GM12865 (cell line): ENCODE measurements around the gene TECPR2.
"Not testable (repeated sequence)": the region's sequence is repeated elsewhere in the genome, so short reads cannot be mapped to it uniquely, and the experiment has no call there.

ENCODE experiments used
- DNase-seq: peaks from one replicate; pipeline ENCODE4 v3.0.0; 2010; ENCODE audit warnings: low read depth
- H3K4me3 ChIP-seq: 2 replicates; pipeline ENCODE4 v1.5.1; 2011; ENCODE audit warnings: mild to moderate bottlenecking, low read depth, low read length, control low read depth
- TF ChIP-seq, protein P1 (sequence below): IDR thresholded peaks from 2 replicates; pipeline ENCODE4 v1.5.1; 2011; ENCODE audit warnings: low read length, control low read depth, low read depth, inconsistent platforms; ENCODE audit not compliant: insufficient read depth; ENCODE audit errors: missing control alignments

The TECPR2 gene

DNA sequence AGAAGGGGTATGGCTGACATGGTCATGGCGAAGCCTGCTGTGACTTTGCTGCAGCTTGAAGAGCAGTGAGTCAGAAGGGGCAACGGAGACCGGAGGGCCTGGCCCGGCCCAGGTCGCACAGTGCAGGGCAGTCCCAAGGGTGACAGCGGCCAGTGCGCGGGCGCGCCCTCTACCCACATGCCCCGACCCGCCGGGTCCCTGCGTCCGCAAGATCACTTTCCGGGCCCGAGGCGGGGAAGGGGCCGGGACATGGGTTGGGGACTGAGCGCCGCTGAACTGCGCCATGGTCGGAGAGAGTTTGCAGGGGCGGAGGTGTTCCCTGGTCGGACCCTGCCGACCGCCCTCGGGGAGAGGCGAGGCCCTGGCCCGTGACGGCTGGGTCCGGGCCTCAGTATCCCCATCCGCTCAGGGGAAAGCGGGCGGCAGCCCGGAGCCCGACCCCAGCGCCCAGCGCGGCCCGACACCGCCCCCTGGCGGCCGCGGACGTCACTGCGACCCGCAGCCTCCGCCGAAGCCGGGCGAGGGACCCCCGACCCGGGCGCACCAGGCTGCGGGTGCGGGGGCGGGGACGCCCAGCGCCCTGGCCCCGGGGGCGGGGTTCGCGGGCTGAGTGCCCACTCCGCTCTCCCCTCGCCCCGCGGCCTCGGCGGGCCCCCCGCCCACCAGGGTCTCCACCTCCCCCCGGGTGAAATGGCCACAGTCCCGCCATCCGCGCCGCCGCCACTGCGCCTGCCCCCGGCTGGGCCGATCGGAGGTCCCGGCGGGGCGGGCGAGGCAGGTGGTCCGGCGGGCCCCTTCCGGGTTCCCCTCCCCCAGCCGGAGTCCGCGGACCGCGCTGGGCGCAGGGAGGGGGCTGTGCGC, 154.0 kb downstream of the TECPR2 start:
- H3K4me3 ChIP-seq: peak overlapping the region; percentile 58
- peak; percentile 50 for DNase-seq
- TF ChIP-seq, protein P1, sequence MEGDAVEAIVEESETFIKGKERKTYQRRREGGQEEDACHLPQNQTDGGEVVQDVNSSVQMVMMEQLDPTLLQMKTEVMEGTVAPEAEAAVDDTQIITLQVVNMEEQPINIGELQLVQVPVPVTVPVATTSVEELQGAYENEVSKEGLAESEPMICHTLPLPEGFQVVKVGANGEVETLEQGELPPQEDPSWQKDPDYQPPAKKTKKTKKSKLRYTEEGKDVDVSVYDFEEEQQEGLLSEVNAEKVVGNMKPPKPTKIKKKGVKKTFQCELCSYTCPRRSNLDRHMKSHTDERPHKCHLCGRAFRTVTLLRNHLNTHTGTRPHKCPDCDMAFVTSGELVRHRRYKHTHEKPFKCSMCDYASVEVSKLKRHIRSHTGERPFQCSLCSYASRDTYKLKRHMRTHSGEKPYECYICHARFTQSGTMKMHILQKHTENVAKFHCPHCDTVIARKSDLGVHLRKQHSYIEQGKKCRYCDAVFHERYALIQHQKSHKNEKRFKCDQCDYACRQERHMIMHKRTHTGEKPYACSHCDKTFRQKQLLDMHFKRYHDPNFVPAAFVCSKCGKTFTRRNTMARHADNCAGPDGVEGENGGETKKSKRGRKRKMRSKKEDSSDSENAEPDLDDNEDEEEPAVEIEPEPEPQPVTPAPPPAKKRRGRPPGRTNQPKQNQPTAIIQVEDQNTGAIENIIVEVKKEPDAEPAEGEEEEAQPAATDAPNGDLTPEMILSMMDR: peak; percentile 79

DNA sequence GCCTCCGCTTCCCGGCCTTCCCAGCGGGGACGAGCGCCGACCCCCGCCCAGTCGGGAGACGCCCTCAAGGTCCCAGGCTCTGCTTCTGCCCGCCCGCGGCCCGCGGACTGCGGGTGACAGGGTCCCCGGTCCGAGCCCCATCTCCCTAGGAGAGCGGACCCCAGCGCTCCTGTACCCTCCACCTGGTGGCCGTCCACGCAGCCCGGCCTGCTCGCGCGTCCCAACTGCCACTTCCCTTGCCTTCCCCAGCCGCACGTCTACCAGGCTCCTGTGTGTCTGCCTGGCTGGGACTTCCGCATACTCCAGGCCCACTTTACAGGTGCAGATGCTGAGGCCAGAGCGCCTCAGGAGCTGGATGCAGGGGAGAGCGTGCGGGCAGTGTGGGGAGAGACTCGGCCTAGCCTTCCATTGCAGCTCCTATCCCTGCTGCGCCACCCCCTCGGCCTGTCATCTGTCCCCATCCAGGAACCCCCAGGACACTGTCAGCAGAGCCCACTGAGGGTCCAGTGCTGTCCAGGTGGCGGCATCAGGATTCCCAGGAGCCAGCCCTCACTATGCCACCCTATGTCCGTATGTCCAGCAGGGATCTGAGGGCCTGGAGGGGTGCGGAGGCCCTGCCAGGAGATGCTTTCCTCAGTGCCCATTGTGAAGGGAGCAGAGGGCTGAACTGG, 154.8 kb downstream of the TECPR2 start:
- peak overlapping the region; percentile 58 for H3K4me3 ChIP-seq
- no peak for DNase-seq
- TF ChIP-seq, protein P1: no peak

DNA sequence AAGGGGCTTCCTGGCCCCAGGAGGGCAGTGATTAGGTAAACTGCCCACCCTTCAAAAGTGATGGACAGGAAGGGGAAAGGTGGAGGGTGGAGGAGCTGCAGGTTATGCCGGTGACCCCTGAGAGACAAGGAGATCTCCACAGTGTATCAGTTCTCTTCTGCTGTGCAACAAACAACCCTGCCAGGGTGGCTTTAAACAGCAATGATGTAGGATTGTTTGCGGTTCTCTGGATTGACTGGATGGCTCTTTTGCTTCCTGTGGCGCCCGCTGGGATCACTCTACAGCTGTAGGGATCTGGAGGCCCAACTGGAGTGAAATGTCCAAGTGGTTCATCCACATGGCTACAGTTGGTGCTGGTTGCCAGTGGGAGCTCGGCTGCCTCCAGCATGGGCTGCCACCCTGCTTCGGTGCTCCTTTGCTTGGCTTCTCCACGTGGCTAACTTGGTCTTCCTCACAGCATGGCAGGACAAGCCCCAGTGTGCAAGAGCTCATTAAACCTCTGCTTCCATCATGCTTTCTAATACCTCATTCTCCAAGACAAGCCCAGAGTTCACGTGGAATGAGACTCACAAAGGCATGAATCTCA, 155.4 kb downstream of the TECPR2 start:
- DNase-seq: no peak
- TF ChIP-seq, protein P1: no peak
- H3K4me3 ChIP-seq: no peak overlapping the region

GRCh38 chr14:102519709-102520108, 157.0 kb downstream of the TECPR2 start:
- not testable (repeated sequence) for DNase-seq, H3K4me3 ChIP-seq

DNA sequence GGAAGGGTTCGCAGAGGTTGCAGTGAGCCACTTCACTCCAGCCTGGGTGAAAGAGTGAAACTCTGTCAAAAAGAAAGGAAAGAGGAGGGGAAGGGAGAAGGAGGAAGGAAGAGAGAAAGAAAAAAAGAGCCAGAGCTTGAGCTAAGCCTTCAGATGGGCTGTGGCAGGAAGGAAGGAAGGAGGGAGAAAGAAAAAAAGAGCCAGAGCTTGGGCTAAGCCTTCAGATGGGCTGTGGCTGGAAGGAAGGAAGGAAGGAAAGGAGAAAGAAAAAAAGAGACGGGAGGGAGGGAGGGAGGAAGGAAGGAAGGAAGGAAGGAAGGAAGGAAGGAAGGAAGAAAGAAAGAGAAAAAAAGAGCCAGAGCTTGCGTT, 160.4 kb downstream of the TECPR2 start:
- TF ChIP-seq, protein P1: no peak
- H3K4me3 ChIP-seq: no peak overlapping the region
- DNase-seq: no peak

- TF ChIP-seq, protein P1: no peak
- H3K4me3 ChIP-seq: peak overlapping the region; percentile 50
- DNase-seq: no peak
Measured at GRCh38 chr14:102523569-102524450, 161.1 kb downstream of the TECPR2 start.
